Measurements from ENCODE around the gene SYNGR3.

DNA sequence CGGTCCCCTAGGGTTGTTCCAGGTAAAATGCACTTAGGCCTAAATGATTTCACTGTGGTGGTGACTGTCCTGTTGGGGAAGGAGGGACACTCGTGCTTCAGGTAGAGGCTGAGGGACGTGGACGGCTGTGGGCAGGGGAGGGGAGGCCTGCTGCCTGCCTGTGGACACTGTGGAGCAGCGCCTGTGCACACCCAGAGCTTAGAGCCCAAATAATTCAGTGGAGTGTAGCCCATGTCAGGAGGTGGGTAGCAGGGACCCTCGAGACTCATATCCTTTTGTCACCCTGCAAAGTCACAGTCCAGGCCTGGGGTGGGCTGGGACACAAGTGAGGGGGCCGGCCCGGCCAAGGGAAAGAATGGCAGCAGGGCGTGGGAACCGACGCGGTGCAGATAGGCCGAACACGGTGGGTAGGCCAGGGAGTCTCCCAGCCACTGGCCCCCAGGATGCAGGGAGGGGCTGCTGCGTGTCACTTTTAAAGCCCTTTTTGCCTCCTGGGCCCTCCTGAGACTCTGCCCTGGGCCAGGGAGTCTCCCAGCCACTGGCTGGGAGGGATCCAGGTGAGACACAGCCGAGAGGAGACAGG lies 36.2 kb downstream of the SYNGR3 start:
- no peak for TF ChIP-seq POLR2A (IDR thresholded peaks at IDR 0.05)
- TF ChIP-seq, protein P1, sequence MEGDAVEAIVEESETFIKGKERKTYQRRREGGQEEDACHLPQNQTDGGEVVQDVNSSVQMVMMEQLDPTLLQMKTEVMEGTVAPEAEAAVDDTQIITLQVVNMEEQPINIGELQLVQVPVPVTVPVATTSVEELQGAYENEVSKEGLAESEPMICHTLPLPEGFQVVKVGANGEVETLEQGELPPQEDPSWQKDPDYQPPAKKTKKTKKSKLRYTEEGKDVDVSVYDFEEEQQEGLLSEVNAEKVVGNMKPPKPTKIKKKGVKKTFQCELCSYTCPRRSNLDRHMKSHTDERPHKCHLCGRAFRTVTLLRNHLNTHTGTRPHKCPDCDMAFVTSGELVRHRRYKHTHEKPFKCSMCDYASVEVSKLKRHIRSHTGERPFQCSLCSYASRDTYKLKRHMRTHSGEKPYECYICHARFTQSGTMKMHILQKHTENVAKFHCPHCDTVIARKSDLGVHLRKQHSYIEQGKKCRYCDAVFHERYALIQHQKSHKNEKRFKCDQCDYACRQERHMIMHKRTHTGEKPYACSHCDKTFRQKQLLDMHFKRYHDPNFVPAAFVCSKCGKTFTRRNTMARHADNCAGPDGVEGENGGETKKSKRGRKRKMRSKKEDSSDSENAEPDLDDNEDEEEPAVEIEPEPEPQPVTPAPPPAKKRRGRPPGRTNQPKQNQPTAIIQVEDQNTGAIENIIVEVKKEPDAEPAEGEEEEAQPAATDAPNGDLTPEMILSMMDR (IDR thresholded peaks at IDR 0.05), result no peak

Data from adrenal gland (tissue), 5 donors.